Fibroblast of lung (primary cell): ENCODE measurements around the gene RCBTB2. TPM values are rescaled to one million over a fixed set of nuclear protein-coding genes. Genes with fewer than 3 reads are reported as not detected.

Experiments used
- DNase-seq, 2 donors: peaks; one replicate each; pipeline versions ENCODE4 v3.0.0 to v3.0.0-alpha.2; 2010; ENCODE audit warnings: low read depth in 2 of 2
- H2AFZ ChIP-seq: 2 replicates; pipeline ENCODE4 v1.5.1; 2012; ENCODE audit warnings: low read length, control low read depth, inconsistent platforms
- H3K27ac ChIP-seq: 2 replicates; pipeline ENCODE4 v1.5.1; 2011; ENCODE audit warnings: low read length, control low read depth; ENCODE audit not compliant: insufficient read depth
- H3K27me3 ChIP-seq: 2 replicates; pipeline ENCODE4 v1.5.1; 2011; ENCODE audit warnings: mild to moderate bottlenecking, low read length; ENCODE audit not compliant: control insufficient read depth, insufficient read depth
- H3K36me3 ChIP-seq: 2 replicates; pipeline ENCODE4 v1.5.1; 2011; ENCODE audit warnings: low read length; ENCODE audit not compliant: control insufficient read depth, insufficient read depth
- H3K4me1 ChIP-seq: 2 replicates; pipeline ENCODE4 v1.5.1; 2011; ENCODE audit warnings: low read length; ENCODE audit not compliant: control insufficient read depth, insufficient read depth; ENCODE audit errors: extremely low read depth
- H3K4me2 ChIP-seq: 2 replicates; pipeline ENCODE4 v1.5.1; 2011; ENCODE audit warnings: low read length, control low read depth; ENCODE audit not compliant: insufficient read depth; ENCODE audit errors: extremely low read depth
- H3K4me3 ChIP-seq, 4 experiments: fragments of 200-600 bp in 1 of 4; sonication (generic) in 1 of 4; replicated peaks in 1 of 4; 2 replicates each; pipeline ENCODE4 v1.5.1; 2011 to 2016; ENCODE audit warnings: low read length in 4 of 4, low read depth in 3 of 4, mild to moderate bottlenecking in 3 of 4, control low read depth in 2 of 4, inconsistent platforms in 1 of 4, mixed read lengths in 1 of 4; ENCODE audit not compliant: insufficient read depth in 1 of 4; ENCODE audit errors: control extremely low read depth in 1 of 4
- H3K79me2 ChIP-seq: 2 replicates; pipeline ENCODE4 v1.5.1; 2012; ENCODE audit warnings: mild to moderate bottlenecking, low read length, inconsistent platforms; ENCODE audit not compliant: control insufficient read depth, insufficient read depth
- H3K9ac ChIP-seq: 2 replicates; pipeline ENCODE4 v1.5.1; 2011; ENCODE audit warnings: mild to moderate bottlenecking, low read length, control low read depth; ENCODE audit not compliant: insufficient read depth
- H3K9me3 ChIP-seq: 2 replicates; pipeline ENCODE4 v1.5.1; 2012; ENCODE audit warnings: low read depth, low read length; ENCODE audit not compliant: control insufficient read depth, insufficient read depth
- H4K20me1 ChIP-seq: 2 replicates; pipeline ENCODE4 v1.5.1; 2011; ENCODE audit warnings: low read length; ENCODE audit not compliant: control insufficient read depth, insufficient read depth; ENCODE audit errors: extremely low read depth
- CTCF ChIP-seq, 2 donors: IDR thresholded peaks in 1 of 2; conservative IDR thresholded peaks in 1 of 2; 1 replicate in 1 of 2; 2 replicates in 1 of 2; pipeline ENCODE4 v1.5.1; 2011 to 2012; ENCODE audit warnings: low read length in 2 of 2, control low read depth in 1 of 2, inconsistent platforms in 1 of 2, low read depth in 1 of 2, mild to moderate bottlenecking in 1 of 2
- EZH2 ChIP-seq: IDR thresholded peaks from 2 replicates; pipeline ENCODE4 v1.5.1; 2012; ENCODE audit warnings: low read length, control low read depth, mild to moderate bottlenecking; ENCODE audit errors: missing control alignments
- polyA plus RNA-seq, 2 donors: library from polyadenylated mRNA; depleted of rRNA in 1 of 2; stranded (reverse) in 1 of 2; unstranded in 1 of 2; fragments of >200 nt; gene quantifications; 2 replicates each; pipeline ENCODE4 v1.2.1, GENCODE V29; 2011 to 2012; ENCODE audit warnings: missing spikeins in 1 of 2
- total RNA-seq: library from RNA; depleted of rRNA; stranded (reverse); fragments of >200 nt; gene quantifications from 2 replicates; pipeline ENCODE4 v1.2.1, GENCODE V29; 2014

Gene RCBTB2
- total and polyA plus RNA-seq, 2 donors (not counting 1 experiment from before 2014, with no cell fraction given): 8.4 to 9.6 TPM

GRCh38 chr13:48492470-48493065 lies 40.3 kb downstream of the RCBTB2 start:
- Histone ChIP-seq H4K20me1 (no peaks in the 10 kb centered on the region), H3K27ac (peak overlapping the region; percentile 73), H3K36me3 (no peaks in the 10 kb centered on the region), H3K4me3 (peak overlapping the region; percentile 30 to 45 (median 38)), H3K79me2 (no peaks in the 10 kb centered on the region), H3K9ac (peak overlapping the region; percentile 44), H3K4me1 (no peaks in the 10 kb centered on the region), H2AFZ (peak overlapping the region; percentile 95), H3K4me2 (peak overlapping the region; percentile 88), H3K9me3 (no peaks in the 10 kb centered on the region), H3K27me3 (no peaks in the 10 kb centered on the region)
- peak in 1 of 2 donors; percentile 52 for DNase-seq
- no peak for TF ChIP-seq CTCF (conservative IDR thresholded peaks at IDR 0.05 in 1 of 2, IDR thresholded peaks at IDR 0.05 in 1 of 2; ENCODE audit: low read depth in 1 of 2, low read length in 2 of 2)
- TF ChIP-seq EZH2: no peak

GRCh38 chr13:48492096-48492440 lies 40.8 kb downstream of the RCBTB2 start:
- Histone ChIP-seq H3K4me1 (no peaks in the 10 kb centered on the region), H3K9ac (peak overlapping the region; percentile 24), H3K36me3 (no peaks in the 10 kb centered on the region), H3K4me3 (peak overlapping the region in 3 of 4 experiments; percentile 36 to 45 (median 40)), H3K4me2 (peak overlapping the region; percentile 88), H3K27ac (peak overlapping the region; percentile 73), H4K20me1 (no peaks in the 10 kb centered on the region), H3K79me2 (no peaks in the 10 kb centered on the region), H2AFZ (peak overlapping the region; percentile 95), H3K27me3 (no peaks in the 10 kb centered on the region), H3K9me3 (no peaks in the 10 kb centered on the region)
- TF ChIP-seq EZH2 (no peak), CTCF (conservative IDR thresholded peaks at IDR 0.05 in 1 of 2, IDR thresholded peaks at IDR 0.05 in 1 of 2; ENCODE audit: low read depth in 1 of 2, low read length in 2 of 2) (no peak)
- DNase-seq: no peak

- Histone ChIP-seq H3K4me2 (peak overlapping the region; percentile 88), H4K20me1 (no peaks in the 10 kb centered on the region), H3K27ac (peak overlapping the region; percentile 73), H3K36me3 (no peaks in the 10 kb centered on the region), H3K9ac (no peak overlapping the region), H3K4me1 (no peaks in the 10 kb centered on the region), H3K4me3 (peak overlapping the region in 2 of 4 experiments; percentile 40 to 45), H2AFZ (peak overlapping the region; percentile 95), H3K79me2 (no peaks in the 10 kb centered on the region), H3K9me3 (no peaks in the 10 kb centered on the region), H3K27me3 (no peaks in the 10 kb centered on the region)
- no peak for DNase-seq
- TF ChIP-seq EZH2: no peak
- TF ChIP-seq CTCF (conservative IDR thresholded peaks at IDR 0.05 in 1 of 2, IDR thresholded peaks at IDR 0.05 in 1 of 2; ENCODE audit: low read depth in 1 of 2, low read length in 2 of 2): no peak
Measured at GRCh38 chr13:48491423-48492095, 41.3 kb downstream of the RCBTB2 start.
